Neuron (in vitro differentiated cells): Measurements from ENCODE around the gene DENND6B.
"Not testable (repeated sequence)": the region's sequence is repeated elsewhere in the genome, so short reads cannot be mapped to it uniquely, and the experiment has no call there.

Source experiments
- H2AFZ ChIP-seq: one replicate; pipeline ENCODE4 v1.6.1; 2013; ENCODE audit warnings: low read depth, mild to moderate bottlenecking, inconsistent platforms, low read length, moderate library complexity
- H3K27me3 ChIP-seq: one replicate; pipeline ENCODE4 v1.6.1; 2013; ENCODE audit warnings: low read length; ENCODE audit not compliant: insufficient read depth
- H3K36me3 ChIP-seq: one replicate; pipeline ENCODE4 v1.6.1; 2013; ENCODE audit warnings: low read length; ENCODE audit not compliant: insufficient read depth
- H3K4me1 ChIP-seq: one replicate; pipeline ENCODE4 v1.6.1; 2013; ENCODE audit warnings: low read length; ENCODE audit not compliant: insufficient read depth
- H3K4me3 ChIP-seq: 2 replicates; pipeline ENCODE4 v1.5.1; 2013; ENCODE audit warnings: mild to moderate bottlenecking, low read length, moderate library complexity
- H3K9me3 ChIP-seq: one replicate; pipeline ENCODE4 v1.6.1; 2013; ENCODE audit warnings: low read length

The DENND6B gene

DNA sequence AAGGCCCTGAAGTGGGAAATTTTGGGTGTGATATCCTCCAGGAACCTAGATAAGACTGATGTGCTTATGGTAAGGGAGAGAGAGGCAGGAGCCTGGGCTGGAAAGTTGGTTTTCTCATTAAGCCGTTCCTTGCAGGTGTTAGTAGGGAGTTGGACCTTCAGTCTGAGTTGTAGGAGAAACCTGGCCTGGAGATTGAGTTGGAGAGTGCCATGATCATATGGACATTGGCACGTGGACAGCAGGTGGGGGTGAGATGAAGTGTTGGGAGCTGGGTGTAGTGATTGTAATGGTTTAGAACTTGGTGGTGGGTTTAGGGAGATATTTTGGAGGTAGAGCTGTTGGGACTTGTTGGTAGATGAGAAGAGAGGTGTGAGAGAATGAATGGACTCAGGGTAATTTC, 21.2 kb upstream of the DENND6B start:
- Histone ChIP-seq H3K4me3 (no peak overlapping the region), H3K36me3 (peaks cover 22% of the 10 kb centered on the region), H2AFZ (no peak overlapping the region), H3K4me1 (no peaks in the 10 kb centered on the region), H3K27me3 (no peaks in the 10 kb centered on the region), H3K9me3 (no peaks in the 10 kb centered on the region)

DNA sequence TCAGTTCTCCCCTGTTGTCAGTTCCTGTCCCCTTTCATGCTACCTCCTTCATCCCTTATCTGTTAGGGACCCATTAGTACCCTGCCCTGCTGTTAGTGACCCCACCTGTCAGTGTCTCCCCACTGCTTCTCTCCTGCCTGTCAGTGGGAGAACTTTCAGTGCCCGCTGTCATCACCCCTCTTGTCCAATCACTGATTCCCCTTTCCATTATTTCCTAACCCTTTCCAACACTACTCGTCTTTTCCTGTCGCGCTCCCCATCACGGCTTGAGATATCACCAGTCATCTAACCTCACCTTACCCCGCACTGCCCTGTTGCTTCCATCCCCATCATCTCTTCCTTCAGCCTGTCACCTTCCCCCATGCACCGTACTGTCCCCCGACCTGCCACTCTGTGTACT, 20.3 kb upstream of the DENND6B start:
- H3K4me1 ChIP-seq: peaks cover 3% of the 10 kb centered on the region
- H3K4me3 ChIP-seq: no peak overlapping the region
- H2AFZ ChIP-seq: no peak overlapping the region
- H3K9me3 ChIP-seq: no peaks in the 10 kb centered on the region
- H3K36me3 ChIP-seq: peaks cover 15% of the 10 kb centered on the region
- H3K27me3 ChIP-seq: no peaks in the 10 kb centered on the region

DNA sequence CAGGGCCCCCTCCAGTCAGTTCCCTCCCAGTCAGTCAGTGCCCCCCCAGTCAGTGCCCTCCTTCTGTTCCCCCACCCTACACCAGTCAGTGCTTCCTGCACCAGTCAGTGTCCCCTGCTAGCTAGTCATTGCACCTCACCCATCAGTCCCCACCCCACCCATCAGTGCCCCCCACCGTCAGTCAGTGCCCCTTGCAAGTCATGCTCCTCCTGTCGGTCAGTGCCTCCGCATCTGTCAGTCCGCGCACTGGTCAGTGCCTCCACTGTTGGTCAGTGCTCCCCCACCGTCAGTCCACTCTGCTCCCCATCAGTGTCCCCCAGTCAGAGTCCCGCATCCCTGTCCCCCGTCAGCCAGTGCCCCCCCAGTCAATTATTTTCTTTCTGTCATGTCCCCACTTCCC, 19.7 kb upstream of the DENND6B start:
- no peaks in the 10 kb centered on the region for H3K9me3 ChIP-seq
- no peak overlapping the region for H2AFZ ChIP-seq
- H3K27me3 ChIP-seq: no peaks in the 10 kb centered on the region
- peaks cover 6% of the 10 kb centered on the region for H3K4me1 ChIP-seq
- H3K4me3 ChIP-seq: no peak overlapping the region
- peaks cover 14% of the 10 kb centered on the region for H3K36me3 ChIP-seq

DNA sequence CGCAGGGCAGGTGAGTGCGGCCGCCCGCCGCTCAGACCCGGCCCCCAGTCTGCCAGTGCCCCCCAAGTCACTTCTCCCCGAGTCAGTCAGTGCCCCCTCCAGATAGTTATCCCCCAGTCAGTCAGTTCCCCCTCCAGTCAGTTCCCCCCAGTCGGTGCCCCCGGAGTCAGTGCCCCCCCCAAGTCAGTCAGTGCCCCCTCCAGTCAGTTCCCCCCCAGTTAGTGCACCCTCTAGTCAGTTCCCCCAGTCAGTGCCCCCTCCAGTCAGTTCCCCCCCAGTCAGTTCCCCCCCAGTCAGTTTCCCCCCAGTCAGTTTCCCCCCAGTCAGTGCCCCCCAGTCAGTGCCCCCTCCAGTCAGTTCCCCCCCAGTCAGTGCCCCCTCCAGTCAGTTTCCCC, 16.7 kb upstream of the DENND6B start:
- Histone ChIP-seq H3K36me3 (peaks cover 14% of the 10 kb centered on the region), H3K27me3 (no peaks in the 10 kb centered on the region), H3K4me1 (peaks cover 6% of the 10 kb centered on the region), H2AFZ (no peak overlapping the region), H3K4me3 (peak overlapping the region; percentile 84), H3K9me3 (no peaks in the 10 kb centered on the region)

DNA sequence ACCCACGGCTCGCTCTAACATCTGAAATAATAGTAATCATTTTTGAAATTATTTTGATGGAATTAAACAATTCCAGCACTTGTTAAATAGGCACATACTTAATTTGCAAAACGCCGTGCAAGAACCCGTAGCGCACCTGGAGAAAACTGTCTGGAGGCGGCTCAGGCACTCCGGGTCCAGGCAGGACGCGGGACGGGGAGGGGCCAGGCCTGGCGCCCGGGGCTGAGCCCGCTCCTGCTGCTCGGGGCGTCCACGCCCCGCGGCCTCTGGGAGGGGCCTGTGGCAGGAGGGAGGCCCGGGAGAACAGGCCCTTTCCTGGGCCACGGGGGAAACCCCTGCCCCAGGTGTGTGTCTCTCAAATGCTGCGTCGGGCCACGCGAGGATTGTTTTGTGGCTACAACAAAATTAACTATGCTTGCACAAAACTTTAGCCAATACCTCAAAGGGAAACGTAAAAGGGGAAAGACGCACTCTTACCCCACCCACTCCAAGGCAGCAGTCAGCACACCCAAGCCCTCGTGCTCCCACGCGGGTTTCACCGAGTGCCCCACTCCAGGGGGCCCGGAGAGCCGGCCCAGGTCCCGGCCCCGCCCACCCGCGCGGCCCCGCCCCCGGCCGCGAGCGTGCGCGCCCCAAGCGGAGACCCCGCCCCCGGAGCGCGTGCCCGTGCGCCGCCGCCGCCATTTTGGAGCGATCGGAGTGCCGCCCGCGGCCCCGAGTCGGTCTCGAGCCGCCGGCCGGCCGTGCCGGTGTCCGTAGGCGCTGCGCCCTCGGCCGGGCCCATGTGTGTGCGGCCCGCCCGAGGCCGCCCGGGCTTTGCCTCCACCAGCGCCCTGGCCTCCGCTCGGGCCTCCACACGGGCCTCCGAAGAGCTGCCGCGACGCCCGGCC, 16.1 kb upstream of the DENND6B start, which contains the start of gene PPP6R2:
Gene PPP6R2, plus strand, starts transcription at position 677 of the 890 bp plus-strand sequence. CDS start 50,582 bp downstream, outside the sequence.
- peaks cover 8% of the 10 kb centered on the region for H3K36me3 ChIP-seq
- no peaks in the 10 kb centered on the region for H3K9me3 ChIP-seq
- no peaks in the 10 kb centered on the region for H3K27me3 ChIP-seq
- peak within 1 kb of the TSS; percentile 78 for H2AFZ ChIP-seq
- peak within 1 kb of the TSS; percentile 84 for H3K4me3 ChIP-seq
- peaks cover 6% of the 10 kb centered on the region for H3K4me1 ChIP-seq

DNA sequence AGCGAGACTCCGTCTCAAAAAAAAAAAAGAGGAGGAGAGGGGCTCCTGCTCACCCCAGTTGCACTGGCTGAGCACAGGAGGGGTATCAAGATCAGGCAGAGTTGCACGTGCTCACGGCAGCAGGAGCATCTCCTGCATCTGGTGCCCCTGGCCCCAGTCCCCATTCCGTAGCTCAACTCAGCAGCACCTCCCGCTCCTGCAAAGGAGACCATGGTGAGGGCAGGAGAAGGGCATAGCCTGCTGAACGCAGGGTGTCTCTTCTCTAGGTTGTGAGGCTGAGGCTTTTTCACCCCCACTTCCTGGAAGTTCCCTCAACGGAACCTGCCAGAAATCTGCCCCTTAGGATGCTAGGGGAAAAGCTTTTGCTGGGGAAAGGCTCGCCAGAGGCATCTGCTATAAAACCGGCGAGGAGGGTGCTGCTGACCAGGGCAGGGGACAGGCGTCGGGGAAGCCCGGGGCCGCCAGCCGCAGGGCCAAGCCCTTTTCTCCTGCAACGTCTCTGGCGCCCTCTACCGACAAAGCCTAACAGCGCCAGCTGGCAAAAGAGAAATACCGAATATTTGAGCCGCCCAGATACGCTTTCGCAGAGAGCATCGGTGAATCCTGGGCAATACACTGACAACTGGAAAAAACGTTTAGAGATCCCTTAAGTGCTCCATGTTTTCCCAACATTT, 15.3 kb upstream of the DENND6B start:
- Histone ChIP-seq H3K27me3 (no peaks in the 10 kb centered on the region), H2AFZ (peak overlapping the region; percentile 78), H3K4me1 (peaks cover 6% of the 10 kb centered on the region), H3K36me3 (peaks cover 1% of the 10 kb centered on the region), H3K9me3 (no peaks in the 10 kb centered on the region), H3K4me3 (peak overlapping the region; percentile 84)

DNA sequence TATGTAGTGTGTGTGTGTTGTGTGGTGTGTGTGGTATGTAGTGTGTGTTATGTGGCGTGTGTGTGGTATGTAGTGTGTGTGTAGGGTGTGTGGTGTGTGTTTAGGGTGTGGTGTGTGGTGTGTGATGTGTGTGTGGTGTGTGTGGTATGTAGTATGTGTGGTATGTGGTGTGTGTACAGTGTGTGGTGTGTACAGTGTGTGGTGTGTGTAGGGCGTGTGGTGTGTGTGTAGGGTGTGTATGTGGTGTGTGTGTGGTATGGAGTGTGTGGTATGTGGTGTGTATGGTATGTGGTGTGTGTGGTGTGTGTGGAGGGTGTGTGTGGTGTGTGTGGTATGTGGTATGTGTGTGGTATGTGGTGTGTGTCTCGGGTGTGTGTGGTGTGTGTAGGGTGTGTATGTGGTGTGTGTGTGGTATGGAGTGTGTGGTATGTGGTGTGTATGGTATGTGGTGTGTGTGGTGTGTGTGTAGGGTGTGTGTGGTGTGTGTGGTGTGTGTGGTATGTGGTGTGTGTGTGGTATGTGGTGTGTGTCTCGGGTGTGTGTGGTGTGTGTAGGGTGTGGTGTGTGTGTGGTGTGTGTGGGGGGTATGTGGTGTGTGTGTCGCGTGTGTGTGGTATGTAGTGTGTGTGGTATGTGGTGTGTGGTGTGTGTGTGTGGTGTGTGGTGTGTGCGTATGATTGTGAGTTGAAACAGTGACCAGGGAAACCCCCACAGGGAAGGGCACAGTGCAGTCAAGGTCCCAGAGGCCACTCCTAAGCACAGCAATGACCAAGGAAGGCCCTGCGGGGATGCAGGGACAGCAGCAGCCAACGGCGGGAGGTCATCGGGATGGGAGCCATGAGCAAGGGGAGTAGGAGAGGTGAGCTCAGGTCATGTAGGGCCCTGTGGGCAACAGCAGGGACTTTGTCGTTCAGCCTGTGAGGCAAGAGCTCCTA, 13.4 kb upstream of the DENND6B start:
- H3K36me3 ChIP-seq: no peaks in the 10 kb centered on the region
- H3K27me3 ChIP-seq: no peaks in the 10 kb centered on the region
- no peaks in the 10 kb centered on the region for H3K9me3 ChIP-seq
- H3K4me3 ChIP-seq: no peak overlapping the region
- no peak overlapping the region for H2AFZ ChIP-seq
- peaks cover 6% of the 10 kb centered on the region for H3K4me1 ChIP-seq

DNA sequence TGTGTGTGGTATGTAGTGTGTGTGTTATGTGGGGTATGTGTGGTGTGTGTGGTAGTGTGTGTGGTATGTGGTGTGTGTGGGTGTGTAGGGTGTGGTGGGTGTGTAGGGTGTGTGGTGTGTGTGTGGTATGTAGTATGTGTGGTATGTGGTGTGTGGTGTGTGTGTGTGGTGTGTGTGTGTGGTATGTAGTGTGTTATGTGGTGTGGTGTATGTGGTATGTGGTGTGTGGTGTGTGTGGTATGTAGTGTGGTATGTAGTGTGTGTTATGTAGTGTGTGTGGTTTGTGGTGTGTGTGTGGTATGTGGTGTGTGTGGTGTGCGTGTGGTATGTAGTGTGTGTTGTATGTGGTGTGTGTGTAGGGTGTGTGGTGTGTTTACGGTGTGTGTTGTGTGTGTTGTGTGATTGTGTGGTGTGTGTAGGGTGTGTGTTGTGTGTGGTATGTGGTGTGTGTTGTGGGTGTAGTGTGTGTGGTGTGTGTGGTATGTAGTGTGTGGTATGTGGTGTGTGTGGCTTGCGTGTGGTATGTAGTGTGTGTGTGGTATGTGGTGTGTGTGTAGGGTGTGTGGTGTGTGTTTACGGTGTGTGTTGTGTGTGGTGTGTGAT, 12.1 kb upstream of the DENND6B start:
- H2AFZ ChIP-seq: no peak overlapping the region
- no peaks in the 10 kb centered on the region for H3K9me3 ChIP-seq
- H3K4me3 ChIP-seq: no peak overlapping the region
- H3K27me3 ChIP-seq: no peaks in the 10 kb centered on the region
- peaks cover 6% of the 10 kb centered on the region for H3K4me1 ChIP-seq
- H3K36me3 ChIP-seq: no peaks in the 10 kb centered on the region

DNA sequence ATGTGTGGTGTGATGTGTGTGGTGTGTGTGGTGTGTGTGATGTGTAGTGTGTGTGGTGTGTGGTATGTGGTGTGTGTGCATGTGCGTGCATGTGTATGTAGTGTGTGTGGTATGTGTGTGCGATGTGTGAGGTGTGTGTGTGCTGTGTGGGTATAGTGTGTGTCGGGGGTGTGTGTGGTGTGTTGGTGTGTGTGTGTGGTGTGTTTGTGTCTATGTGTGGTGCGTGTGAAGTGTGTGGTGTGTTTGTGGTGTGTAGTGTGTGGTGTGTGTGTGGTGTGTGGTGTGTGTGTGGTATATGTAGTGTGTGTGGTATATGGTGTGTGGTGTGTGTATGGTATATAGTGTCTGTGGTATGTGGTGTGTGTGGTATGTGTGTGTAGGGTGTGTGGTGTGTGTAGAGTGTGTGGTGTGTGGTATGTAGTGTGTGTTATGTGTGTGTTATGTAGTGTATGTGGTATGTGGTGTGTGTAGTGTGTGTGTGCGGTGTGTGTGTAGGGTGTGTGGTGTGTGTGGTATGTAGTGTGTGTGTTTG, 11.3 kb upstream of the DENND6B start:
- H2AFZ ChIP-seq: no peak overlapping the region
- H3K27me3 ChIP-seq: no peaks in the 10 kb centered on the region
- peaks cover 6% of the 10 kb centered on the region for H3K4me1 ChIP-seq
- H3K9me3 ChIP-seq: no peaks in the 10 kb centered on the region
- H3K4me3 ChIP-seq: no peak overlapping the region
- H3K36me3 ChIP-seq: no peaks in the 10 kb centered on the region

DNA sequence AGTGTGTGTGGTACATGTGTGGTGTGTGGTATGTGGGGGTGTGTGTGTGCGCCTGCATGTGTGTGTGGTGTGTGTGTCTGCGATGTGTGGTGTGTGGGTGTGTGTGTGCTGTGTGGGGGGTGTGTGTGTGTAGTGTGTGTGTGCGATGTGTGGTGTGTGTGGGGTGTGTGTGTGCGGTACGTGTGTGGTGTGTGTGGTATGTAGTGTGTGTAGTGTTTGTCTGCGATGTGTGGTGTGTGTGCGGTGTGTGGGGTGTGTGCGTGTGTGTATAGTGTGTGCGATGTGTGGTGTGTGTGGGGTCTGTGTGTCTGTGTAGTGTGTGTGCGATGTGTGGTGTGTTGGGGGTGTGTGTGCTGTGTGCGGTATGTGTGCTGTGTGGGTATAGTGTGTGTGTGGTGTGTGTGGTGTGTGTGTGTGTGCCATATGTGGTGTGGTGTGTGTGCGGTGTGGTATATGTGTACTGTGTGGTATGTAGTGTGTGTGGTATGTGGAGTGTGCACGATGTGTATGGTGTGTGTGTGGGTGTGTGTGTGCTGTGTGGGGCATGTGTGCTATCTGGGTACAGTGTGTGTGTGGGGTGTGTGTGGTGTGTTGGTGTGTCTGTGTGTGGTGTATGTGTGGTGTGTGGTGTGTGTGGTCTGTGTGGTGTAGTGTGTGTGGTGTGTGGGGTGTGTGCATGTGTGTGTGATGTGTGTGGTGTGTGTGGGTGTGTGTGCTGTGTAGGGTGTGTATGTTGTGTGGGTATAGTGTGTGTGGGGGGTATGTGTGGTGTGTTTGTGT, 10.6 kb upstream of the DENND6B start:
- Histone ChIP-seq H3K27me3 (no peaks in the 10 kb centered on the region), H3K4me1 (peaks cover 4% of the 10 kb centered on the region), H2AFZ (no peak overlapping the region), H3K36me3 (no peaks in the 10 kb centered on the region), H3K9me3 (no peaks in the 10 kb centered on the region), H3K4me3 (no peak overlapping the region)

DNA sequence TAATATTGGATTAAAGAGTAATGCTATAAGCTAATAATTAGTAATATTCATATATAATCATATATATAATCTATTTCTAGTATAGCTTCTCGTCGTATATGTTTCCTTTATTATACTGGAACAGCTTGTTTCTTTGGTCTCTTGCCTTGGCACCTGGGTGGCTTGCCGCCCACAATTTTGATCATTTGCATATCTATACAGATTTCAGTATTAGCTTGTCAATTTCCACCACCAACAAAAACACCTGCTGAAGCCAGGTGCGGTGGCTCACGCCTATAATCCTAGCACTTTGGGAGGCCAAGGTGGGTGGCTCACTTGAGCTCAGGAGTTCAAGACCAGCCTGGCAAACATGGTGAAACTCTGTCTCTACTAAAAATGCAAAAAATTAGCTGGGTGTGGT, 7.6 kb upstream of the DENND6B start:
- not testable (repeated sequence) for H2AFZ ChIP-seq, H3K27me3 ChIP-seq, H3K9me3 ChIP-seq, H3K36me3 ChIP-seq, H3K4me1 ChIP-seq, H3K4me3 ChIP-seq

DNA sequence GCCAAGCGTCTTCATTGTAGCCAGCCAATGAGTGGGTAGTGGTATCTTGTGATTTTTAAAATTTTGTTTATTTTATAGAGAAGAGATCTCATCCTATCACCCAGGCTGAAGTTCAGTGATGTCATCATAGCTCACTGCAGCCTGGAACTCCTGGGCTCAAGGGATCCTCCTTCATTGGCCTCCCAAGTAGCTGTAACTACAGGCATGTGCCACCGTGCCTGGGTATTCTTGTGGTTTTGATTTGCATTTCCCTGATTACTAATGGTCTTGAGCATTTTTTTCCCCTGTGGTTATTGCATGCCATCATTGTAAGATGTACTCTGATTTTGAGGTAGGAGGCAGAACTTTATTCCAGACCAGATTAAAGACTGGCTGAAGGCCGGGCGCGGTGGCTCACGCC, 2.4 kb upstream of the DENND6B start:
- Histone ChIP-seq H2AFZ (no peak overlapping the region), H3K27me3 (no peaks in the 10 kb centered on the region), H3K4me1 (peaks cover 18% of the 10 kb centered on the region), H3K9me3 (no peaks in the 10 kb centered on the region), H3K4me3 (no peak overlapping the region), H3K36me3 (no peaks in the 10 kb centered on the region)
